ENCODE measurements around the gene SERPINB7. TPM values are rescaled to one million over a fixed set of nuclear protein-coding genes. Genes with fewer than 3 reads are reported as not detected.

The SERPINB7 gene
- polyA plus RNA-seq, 1 of the 3 experiments (the other 2 are of a cell fraction), result 99.5 TPM

DNA sequence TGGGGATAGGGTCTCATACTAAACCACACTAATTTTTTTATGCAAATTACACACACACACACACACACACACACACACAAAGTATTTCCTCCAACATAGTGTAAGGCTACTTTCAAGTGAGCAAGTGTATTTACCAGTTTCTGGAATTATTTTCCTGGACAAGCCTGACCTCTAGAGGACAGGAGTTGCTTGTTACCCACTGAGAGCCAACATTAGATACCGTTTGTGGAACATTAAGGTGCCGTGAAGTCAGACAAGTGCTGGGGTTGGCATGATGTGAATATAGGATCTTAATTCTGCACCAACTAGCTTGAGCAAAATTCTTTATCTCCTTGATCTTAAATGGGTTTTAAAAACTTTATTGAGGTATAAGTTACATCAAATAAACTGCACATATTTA lies 72.9 kb downstream of the SERPINB7 start (continued):
- TF ChIP-seq, protein P1, sequence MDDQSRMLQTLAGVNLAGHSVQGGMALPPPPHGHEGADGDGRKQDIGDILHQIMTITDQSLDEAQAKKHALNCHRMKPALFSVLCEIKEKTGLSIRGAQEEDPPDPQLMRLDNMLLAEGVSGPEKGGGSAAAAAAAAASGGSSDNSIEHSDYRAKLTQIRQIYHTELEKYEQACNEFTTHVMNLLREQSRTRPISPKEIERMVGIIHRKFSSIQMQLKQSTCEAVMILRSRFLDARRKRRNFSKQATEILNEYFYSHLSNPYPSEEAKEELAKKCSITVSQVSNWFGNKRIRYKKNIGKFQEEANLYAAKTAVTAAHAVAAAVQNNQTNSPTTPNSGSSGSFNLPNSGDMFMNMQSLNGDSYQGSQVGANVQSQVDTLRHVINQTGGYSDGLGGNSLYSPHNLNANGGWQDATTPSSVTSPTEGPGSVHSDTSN (IDR thresholded peaks at IDR 0.05), result no peak
- TF ChIP-seq, protein P2, sequence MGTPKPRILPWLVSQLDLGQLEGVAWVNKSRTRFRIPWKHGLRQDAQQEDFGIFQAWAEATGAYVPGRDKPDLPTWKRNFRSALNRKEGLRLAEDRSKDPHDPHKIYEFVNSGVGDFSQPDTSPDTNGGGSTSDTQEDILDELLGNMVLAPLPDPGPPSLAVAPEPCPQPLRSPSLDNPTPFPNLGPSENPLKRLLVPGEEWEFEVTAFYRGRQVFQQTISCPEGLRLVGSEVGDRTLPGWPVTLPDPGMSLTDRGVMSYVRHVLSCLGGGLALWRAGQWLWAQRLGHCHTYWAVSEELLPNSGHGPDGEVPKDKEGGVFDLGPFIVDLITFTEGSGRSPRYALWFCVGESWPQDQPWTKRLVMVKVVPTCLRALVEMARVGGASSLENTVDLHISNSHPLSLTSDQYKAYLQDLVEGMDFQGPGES (IDR thresholded peaks at IDR 0.05; ENCODE audit: low read depth, low read length), result no peak
- no peak for TF ChIP-seq TCF12 (IDR thresholded peaks at IDR 0.05)

DNA sequence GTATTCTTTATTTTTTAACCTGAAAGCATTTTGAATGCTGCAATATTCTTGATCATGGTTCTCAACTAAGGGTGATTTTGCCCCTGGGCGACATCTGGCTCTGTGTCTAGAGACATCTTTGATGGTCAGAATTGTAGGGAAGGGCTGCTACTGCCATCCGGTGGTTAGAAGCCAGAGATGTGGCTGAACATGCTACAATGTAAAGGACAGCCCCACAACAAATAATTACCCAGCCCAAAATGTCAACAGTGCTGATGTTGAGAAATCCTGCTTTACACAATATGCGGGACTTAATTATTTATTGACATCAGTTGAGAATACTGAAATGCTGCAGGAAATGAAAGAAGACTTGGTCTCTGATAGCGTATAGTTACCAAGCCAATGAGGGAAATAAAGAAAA lies 74.8 kb downstream of the SERPINB7 start:
- no peak overlapping the region for H3K4me3 ChIP-seq (ENCODE audit: low read depth in 2 of 2, low read length in 1 of 2)
- no peaks in the 10 kb centered on the region for H3F3A ChIP-seq (replicated peaks; ENCODE audit: insufficient read depth)
- no peaks in the 10 kb centered on the region for H3K36me3 ChIP-seq (replicated peaks in 1 of 2; ENCODE audit: control insufficient read depth in 1 of 2, insufficient read depth in 2 of 2, low read length in 1 of 2)
- H4K20me1 ChIP-seq (ENCODE audit: insufficient read depth), result no peaks in the 10 kb centered on the region
- no peaks in the 10 kb centered on the region for H3K4me1 ChIP-seq (ENCODE audit: control insufficient read depth in 1 of 2, insufficient read depth in 2 of 2, low read depth in 1 of 2, low read length in 1 of 2)
- no peaks in the 10 kb centered on the region for H3K79me2 ChIP-seq (ENCODE audit: insufficient read depth)
- ChIA-PET CTCF (no interaction called here), POLR2A (no interaction called here)
- H3K4me2 ChIP-seq, result no peak overlapping the region
- H3K27ac ChIP-seq (ENCODE audit: low read depth in 2 of 2, low read length in 1 of 2), result no peak overlapping the region
- WGBS (ENCODE audit: low lambda C conversion rate), result 29% methylated on average over 4 of the region's 4 CpGs
- TF ChIP-seq GATA2 (CRISPR knock-in tag; IDR thresholded peaks at IDR 0.05), result no peak
- TF ChIP-seq, protein P3, sequence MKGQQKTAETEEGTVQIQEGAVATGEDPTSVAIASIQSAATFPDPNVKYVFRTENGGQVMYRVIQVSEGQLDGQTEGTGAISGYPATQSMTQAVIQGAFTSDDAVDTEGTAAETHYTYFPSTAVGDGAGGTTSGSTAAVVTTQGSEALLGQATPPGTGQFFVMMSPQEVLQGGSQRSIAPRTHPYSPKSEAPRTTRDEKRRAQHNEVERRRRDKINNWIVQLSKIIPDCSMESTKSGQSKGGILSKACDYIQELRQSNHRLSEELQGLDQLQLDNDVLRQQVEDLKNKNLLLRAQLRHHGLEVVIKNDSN (IDR thresholded peaks at IDR 0.05; ENCODE audit: borderline replicate concordance, low read depth), result no peak
- TF ChIP-seq MEF2A (IDR thresholded peaks at IDR 0.05; ENCODE audit: borderline replicate concordance, low read depth), result no peak
- TF ChIP-seq RAD21 (IDR thresholded peaks at IDR 0.05; ENCODE audit: low read length), result peak; percentile 46; the same call in 1 of the 2 replicates
- TF ChIP-seq SMC3 (IDR thresholded peaks at IDR 0.05; ENCODE audit: low read depth, low read length), result peak; percentile 34
- TF ChIP-seq POLR2AphosphoS5 (IDR thresholded peaks at IDR 0.05; ENCODE audit: low read depth, low read length), result no peak
- TF ChIP-seq, protein P4, sequence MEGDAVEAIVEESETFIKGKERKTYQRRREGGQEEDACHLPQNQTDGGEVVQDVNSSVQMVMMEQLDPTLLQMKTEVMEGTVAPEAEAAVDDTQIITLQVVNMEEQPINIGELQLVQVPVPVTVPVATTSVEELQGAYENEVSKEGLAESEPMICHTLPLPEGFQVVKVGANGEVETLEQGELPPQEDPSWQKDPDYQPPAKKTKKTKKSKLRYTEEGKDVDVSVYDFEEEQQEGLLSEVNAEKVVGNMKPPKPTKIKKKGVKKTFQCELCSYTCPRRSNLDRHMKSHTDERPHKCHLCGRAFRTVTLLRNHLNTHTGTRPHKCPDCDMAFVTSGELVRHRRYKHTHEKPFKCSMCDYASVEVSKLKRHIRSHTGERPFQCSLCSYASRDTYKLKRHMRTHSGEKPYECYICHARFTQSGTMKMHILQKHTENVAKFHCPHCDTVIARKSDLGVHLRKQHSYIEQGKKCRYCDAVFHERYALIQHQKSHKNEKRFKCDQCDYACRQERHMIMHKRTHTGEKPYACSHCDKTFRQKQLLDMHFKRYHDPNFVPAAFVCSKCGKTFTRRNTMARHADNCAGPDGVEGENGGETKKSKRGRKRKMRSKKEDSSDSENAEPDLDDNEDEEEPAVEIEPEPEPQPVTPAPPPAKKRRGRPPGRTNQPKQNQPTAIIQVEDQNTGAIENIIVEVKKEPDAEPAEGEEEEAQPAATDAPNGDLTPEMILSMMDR (IDR thresholded peaks at IDR 0.05), result peak; percentile 56
- TF ChIP-seq, protein P5, sequence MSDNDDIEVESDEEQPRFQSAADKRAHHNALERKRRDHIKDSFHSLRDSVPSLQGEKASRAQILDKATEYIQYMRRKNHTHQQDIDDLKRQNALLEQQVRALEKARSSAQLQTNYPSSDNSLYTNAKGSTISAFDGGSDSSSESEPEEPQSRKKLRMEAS (IDR thresholded peaks at IDR 0.05; ENCODE audit: low read depth), result no peak
- peak; percentile 10 for DNase-seq
- H3K9ac ChIP-seq, result no peak overlapping the region
- no peak overlapping the region for H2AFZ ChIP-seq (ENCODE audit: low read depth)
- no peaks in the 10 kb centered on the region; the same call in 1 of the 2 replicates for H3K27me3 ChIP-seq (ENCODE audit: insufficient read depth)
- no peaks in the 10 kb centered on the region for H3K9me3 ChIP-seq
- H3K9me2 ChIP-seq, result no peaks in the 10 kb centered on the region

Measured in SK-N-SH (cell line).